Activated T-helper 9 cell treated with anti-CD3 and anti-CD28 coated beads, Interleukin-2, amount 50 U/mL, for 16 hours (primary cell): ENCODE data around the gene NEDD4.
A peak's percentile ranks its signal among the peaks of the same experiment; 100 is the strongest.
"Not testable (repeated sequence)": the region's sequence is repeated elsewhere in the genome, so short reads cannot be mapped to it uniquely, and the experiment has no call there.

Source experiments
- DNase-seq: peaks from one replicate; pipeline ENCODE4 v3.0.0-alpha.2; 2020; ENCODE audit warnings: low read depth

Gene NEDD4

GRCh38 chr15:55993111-55993803 is at the start of gene NEDD4:
Gene NEDD4, minus strand, starts transcription at chr15:55993612. Its CDS starts 57 bp downstream, at chr15:55993555.
- DNase-seq = peak; percentile 71

DNA sequence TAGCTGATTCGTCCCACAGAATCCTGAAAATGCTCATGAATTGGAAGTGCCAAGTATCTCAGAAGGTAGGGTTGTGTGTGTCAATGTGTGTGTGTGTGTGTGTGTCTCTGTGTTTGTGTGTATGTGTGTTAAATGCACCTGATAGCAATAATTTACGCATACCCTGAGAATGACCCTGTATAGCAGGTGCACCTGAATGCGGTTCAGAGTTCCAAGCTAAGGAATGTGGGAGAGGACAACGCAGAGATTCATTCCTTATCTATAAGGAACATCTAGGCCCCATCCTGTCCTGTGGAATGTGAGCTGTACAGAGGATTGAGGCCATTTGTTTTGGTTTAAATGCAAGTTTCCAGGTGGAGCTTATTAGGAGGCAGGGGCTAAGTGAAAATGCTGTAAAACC is 49.1 kb upstream of the NEDD4 start:
- DNase-seq = no peak

- no peak for DNase-seq
Observed at GRCh38 chr15:56042031-56042430, 48.6 kb upstream of the NEDD4 start.

DNA sequence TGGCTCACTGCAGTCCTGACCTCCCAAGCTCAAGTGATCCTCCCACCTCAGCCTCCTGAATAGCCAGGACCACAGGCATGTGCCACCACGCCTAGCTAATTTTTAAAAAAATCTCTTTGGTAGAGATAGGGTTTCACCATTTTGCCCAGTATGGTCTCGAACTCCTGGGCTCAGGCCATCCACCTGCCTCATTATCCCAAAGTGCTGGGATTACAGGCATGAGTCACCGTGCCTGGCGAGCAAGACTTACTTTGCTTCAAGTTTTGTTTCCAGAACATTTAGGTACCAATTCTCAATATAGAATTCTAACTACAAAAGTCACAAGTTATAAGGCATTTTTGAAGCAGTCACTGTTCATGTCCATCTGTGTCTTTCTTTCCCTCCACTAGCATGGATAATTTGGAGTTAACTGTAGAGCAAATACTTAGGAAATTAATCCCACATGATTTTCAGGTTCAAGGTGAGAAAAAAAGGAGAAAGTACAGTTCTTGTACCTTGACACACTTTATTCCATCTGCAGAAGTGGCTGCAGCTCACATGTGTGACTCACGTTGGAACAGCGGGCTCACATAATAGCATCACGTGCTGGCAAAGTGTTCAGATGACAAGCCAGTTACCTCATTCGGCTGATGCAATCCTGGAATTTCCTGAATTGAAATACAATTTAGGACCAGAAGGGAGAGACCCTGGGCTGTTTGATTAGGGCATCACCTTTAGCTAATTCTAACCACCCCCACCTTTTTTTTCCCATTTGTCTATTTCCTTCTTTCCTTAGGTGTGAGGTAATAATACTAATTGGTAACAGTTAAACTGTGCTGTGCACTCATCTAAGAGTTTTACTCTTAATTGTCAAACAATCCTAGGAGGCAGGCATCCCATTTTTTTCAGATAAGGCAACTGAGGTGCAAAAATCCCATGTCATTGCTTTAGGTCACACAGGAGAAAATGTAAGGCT is 46.9 kb upstream of the NEDD4 start:
- no peak for DNase-seq

GRCh38 chr15:56038707-56039106 is 45.3 kb upstream of the NEDD4 start:
- DNase-seq = no peak

DNA sequence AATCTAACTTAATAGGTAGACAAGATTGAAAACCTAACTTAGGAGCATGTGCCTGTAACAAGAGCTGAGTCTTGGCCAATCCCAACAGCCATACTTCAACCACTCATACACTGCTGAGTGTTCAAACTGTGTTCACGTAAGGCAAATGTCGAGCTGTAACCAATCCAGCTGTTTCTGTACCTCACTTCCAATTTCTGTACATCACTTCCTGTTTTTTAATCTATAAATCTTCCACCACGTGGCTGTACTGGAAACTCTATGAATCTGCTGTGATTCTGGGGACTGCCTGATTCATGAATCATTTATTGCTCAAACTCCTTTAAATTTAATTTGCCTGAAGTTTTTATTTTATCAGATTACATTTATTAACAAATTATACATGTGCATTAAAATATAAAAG is 44.6 kb upstream of the NEDD4 start:
- no peak for DNase-seq

- no peak for DNase-seq
Observed at GRCh38 chr15:56036546-56037067, 43.2 kb upstream of the NEDD4 start.

DNA sequence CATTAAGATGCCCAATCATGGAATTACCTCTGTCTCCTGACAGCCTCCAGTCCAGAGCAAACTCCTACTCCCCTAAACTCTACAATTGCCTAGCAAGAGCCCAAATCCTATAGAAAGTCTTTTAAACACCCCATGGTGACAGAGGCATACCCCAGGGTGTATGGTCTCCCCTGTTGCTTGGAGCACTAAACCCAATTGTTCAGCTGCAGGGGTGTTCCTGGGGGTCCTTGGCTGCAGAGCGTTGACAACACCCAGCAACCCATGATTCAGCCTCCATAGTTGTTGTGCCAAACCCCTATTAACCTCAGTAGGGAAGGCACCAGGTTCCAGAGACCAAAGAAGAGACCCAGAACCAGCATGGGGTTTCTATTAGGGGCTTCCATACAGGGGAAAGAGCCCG is 41.8 kb upstream of the NEDD4 start:
- DNase-seq = no peak

DNA sequence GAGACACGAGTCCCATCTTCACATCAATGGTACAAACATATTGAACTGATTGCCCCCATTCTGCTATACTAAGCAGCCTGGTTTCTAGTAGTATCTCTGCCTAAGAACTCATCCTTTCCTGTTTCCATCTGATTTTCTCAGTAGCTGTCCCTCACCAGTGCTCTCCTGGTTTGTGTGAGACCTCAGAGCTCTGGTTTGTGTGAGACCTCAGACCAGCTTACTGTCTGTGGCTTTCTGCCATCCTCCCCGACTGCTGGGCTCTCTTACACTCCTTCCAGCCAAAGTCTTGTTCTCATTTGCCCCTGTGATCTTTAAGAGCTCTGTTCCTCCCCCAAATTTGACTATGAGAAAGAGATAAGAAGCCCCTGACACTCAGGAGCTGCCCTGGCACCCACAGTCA is 41.1 kb upstream of the NEDD4 start:
- no peak for DNase-seq

DNA sequence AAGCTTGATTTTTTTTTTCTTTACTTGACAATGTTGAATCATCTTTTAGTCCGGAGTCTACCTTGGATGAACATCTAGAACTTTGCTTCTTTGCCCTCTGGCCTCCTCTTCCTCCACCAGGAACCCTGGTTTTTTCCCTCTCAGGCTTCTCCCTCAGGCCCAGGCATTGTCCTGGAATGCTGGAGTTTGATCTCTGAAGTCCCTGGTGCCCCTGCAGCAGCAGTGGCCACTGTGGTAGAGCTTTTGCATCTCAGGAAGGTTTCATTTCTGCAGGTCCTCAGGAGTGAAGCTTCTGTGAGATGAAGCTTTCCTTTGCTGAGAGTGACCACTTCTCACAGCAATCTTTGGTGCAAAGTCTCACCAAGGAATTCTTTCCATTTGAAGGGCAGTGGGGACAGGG is 39.0 kb upstream of the NEDD4 start:
- no peak for DNase-seq

GRCh38 chr15:56031836-56032235 is 38.4 kb upstream of the NEDD4 start:
- DNase-seq = no peak

GRCh38 chr15:56031402-56031801 is 38.0 kb upstream of the NEDD4 start:
- DNase-seq = no peak

- no peak for DNase-seq
Observed at GRCh38 chr15:56028430-56028829, 35.0 kb upstream of the NEDD4 start.

- not testable (repeated sequence) for DNase-seq
Observed at GRCh38 chr15:56023160-56023559, 29.7 kb upstream of the NEDD4 start.

DNA sequence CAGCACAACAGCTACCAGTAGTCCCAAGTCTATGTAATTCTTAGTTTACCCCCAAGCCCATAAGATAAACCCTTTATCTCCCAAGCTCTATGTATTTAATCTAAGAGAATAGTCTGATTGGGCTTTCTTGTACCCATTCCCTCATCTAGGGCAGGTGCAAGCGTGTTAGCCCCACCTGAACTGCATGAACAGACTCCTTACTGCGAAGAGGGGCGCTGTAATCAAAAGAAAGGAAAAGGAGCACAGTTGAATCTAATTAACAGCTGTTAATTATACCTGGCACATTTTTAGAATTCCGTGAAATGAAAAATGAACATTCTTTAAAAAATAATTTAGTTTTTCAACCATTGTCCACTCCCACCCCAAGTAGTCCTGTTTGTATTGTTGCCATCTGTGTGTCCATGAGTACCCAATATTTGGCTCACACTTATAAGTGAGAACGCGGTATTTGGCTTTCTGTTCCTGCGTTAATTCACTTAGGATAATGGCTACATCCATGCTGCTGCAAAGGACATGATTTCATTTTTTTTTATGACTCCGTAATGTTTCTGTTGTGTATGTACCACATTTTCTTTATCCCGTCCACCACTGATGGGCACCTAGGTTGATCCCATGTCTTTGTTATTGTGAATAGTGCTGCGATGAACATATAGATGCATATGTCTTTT is 26.5 kb upstream of the NEDD4 start:
- DNase-seq = no peak

GRCh38 chr15:56019060-56019793 is 25.8 kb upstream of the NEDD4 start:
- DNase-seq = no peak

DNA sequence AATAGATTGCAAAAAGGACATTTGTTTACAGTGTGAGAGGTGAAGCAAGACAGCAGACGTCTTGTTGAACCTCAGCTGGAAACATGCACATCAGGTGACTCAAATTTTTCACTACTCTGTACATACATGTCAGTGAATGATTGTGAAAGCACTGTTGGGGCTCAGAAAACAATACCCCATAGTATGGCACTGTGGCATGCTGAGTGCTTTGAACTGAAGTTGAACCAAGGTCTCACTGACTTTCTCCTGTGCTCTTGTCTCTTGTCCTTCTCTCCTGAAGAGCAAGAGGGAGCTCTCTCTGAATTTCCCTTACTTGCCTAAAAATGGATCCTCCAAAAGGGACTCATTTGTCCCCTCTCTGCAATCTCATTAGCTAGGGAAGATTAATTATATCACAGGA is 24.5 kb upstream of the NEDD4 start:
- no peak for DNase-seq

DNA sequence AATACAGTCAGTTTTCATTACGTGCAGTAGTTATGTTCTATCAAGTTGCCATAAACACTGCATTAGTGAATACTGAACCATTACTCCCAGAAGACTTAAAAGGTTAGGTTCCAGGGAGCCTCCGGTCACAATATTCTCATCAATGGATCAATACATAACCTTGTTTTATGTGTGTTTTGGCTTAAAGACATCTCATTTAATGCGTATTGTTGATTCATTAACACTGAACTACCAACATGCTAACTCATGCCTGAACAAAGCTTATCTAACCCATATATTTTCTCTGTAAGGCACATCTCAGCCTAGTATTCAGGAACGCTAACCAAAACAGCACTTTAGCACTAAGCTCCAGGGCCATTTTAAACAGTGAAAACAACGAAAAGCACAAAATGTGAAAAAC is 24.1 kb upstream of the NEDD4 start:
- DNase-seq = no peak

DNA sequence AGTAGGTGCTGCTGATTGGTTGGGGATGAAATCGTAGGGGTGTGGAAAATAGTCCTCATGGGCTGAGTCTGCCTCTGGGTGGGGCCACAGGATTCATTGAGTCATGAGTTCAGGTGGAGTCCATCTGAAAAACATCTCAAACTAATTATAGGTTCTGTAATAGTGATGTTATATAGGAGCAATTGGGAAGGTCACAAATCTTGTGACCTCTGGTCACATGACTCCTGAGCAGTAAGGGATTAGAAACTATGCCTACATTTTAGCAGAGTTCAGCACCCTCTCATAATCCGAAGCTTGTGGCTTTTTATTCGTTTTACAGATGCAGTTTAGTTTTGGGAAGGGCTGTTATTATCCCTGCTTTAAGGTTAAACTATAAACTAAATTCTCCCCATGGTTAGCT is 22.9 kb upstream of the NEDD4 start:
- DNase-seq = no peak

GRCh38 chr15:56014677-56015076 is 21.3 kb upstream of the NEDD4 start:
- DNase-seq = no peak

GRCh38 chr15:56007053-56007452 is 13.6 kb upstream of the NEDD4 start:
- not testable (repeated sequence) for DNase-seq

DNA sequence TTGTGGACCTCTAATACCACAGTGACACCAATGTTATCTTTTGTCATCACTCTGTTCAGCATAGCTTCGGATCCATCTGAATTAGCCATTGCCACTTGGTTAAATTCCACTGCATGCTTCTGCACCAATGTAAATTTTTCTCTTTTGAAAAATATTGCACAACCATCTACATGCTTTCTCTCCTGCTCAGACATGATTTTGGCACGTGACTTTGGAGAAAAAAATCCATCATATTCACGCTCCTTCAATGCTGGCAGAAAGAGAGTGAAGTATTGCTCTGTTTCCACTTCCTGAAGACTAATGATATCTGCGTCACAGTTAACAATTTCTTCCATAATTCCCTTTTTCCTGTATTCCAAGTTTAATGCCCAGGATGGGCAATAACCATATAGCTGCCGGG is 13.0 kb upstream of the NEDD4 start:
- DNase-seq = not testable (repeated sequence)
